GM18867 (cell line): ENCODE data around the gene EPHA1.
"Not testable (repeated sequence)": the region's sequence is repeated elsewhere in the genome, so short reads cannot be mapped to it uniquely, and the experiment has no call there.

Source experiments
- ATAC-seq: cut with Tn5 transposase; IDR thresholded peaks from one replicate; pipeline ENCODE4 v1.9.1; 2021; ENCODE audit warnings: mild to moderate bottlenecking, moderate library complexity; ENCODE audit not compliant: unreplicated experiment

EPHA1 gene

GRCh38 chr7:143433759-143434158, 25.1 kb upstream of the EPHA1 start:
- no peak for ATAC-seq

- ATAC-seq: no peak
Measured at GRCh38 chr7:143431109-143431508, 22.5 kb upstream of the EPHA1 start.

- ATAC-seq: no peak
Measured at GRCh38 chr7:143429770-143430698, 21.4 kb upstream of the EPHA1 start.

- ATAC-seq: no peak
Measured at GRCh38 chr7:143426479-143427142, 18.0 kb upstream of the EPHA1 start.

GRCh38 chr7:143424476-143424875, 15.8 kb upstream of the EPHA1 start:
- ATAC-seq: not testable (repeated sequence)

- ATAC-seq: no peak
Measured at GRCh38 chr7:143422033-143422432, 13.4 kb upstream of the EPHA1 start.

GRCh38 chr7:143420624-143421023, 12.0 kb upstream of the EPHA1 start:
- ATAC-seq: not testable (repeated sequence)

GRCh38 chr7:143419880-143420279, 11.2 kb upstream of the EPHA1 start:
- ATAC-seq: no peak

- ATAC-seq: no peak
Measured at GRCh38 chr7:143418681-143419458, 10.2 kb upstream of the EPHA1 start.

- ATAC-seq: no peak
Measured at GRCh38 chr7:143417734-143418383, 9.2 kb upstream of the EPHA1 start.

GRCh38 chr7:143416565-143417149, 8.0 kb upstream of the EPHA1 start:
- ATAC-seq: no peak

GRCh38 chr7:143415742-143416397, 7.2 kb upstream of the EPHA1 start:
- ATAC-seq: no peak

- ATAC-seq: not testable (repeated sequence)
Measured at GRCh38 chr7:143415209-143415608, 6.6 kb upstream of the EPHA1 start.

- ATAC-seq: no peak
Measured at GRCh38 chr7:143413123-143413522, 4.5 kb upstream of the EPHA1 start.

GRCh38 chr7:143411976-143412708, 3.5 kb upstream of the EPHA1 start:
- ATAC-seq: no peak

GRCh38 chr7:143410521-143411004, 1.9 kb upstream of the EPHA1 start:
- ATAC-seq: no peak

GRCh38 chr7:143408252-143408685, 387 bp downstream of the EPHA1 start:
- no peak for ATAC-seq

- no peak for ATAC-seq
Measured at GRCh38 chr7:143407287-143408251, 1.1 kb downstream of the EPHA1 start.
